GM18858 (cell line): ENCODE results near the gene TMEM208.

Experiments
- ATAC-seq: cut with Tn5 transposase; IDR thresholded peaks from one replicate; pipeline ENCODE4 v1.9.1; 2021; ENCODE audit not compliant: unreplicated experiment

The TMEM208 gene

GRCh38 chr16:67248401-67249177, 21.7 kb downstream of the TMEM208 start, which contains the start of gene SLC9A5:
TSS of gene SLC9A5 (plus strand) at chr16:67248979. CDS start at chr16:67249015, 36 bp downstream.
- no peak for ATAC-seq

DNA sequence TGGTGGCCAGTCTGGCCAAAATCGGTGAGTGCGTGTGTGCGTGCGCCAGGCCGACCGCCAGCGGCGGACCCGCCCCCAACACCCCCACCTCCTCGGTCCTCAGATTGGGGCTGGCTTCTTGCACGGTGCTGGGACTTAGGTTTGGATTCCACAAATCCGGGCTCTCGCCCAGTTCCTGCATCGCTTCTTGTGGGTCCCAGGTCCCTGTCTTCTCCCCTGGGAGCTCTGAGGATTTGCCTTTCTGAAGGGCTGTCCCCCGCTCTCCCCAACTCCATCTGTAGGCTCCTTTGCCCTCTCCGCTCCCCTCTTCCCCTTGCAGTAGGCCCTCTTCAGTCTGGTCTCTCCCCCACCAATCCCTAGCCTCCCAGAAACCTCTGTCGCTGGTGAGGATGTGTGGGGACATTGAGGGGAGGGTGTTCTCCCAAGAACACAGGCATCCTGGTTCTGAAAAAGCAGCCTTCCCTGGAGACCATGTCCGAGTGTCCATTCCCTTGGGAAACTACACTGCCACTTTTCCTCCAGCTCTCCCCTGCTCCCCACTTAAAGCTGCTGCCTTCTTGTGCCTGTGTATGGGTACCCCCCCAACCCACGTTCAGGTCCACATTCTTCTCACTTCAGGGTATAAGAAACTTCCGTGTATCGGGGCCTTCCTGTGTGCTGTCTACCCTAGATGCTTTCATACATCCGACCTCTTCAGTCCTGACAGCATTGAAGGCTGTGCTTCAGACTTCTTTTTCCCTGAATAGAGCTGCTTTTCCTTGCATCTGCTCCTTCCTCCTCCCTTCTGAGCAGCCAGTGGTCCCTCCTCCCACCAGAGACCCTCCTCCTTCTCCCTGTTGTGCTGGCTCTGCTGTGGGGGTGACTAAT, 22.5 kb downstream of the TMEM208 start:
- no peak for ATAC-seq

DNA sequence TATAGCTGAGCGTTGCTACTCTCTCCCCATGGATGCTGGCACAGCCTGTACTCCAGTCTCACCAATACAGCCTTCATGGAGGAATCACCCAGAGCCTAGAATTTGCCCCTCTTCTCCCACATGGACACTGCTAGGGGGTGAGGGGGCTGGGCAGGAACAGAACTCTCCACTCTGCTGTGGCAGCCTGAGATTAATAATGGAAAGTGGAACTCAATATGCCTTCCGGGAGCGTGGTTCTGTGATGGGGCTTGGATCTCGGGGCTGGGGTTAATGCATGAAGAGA, 23.1 kb downstream of the TMEM208 start:
- ATAC-seq = no peak

DNA sequence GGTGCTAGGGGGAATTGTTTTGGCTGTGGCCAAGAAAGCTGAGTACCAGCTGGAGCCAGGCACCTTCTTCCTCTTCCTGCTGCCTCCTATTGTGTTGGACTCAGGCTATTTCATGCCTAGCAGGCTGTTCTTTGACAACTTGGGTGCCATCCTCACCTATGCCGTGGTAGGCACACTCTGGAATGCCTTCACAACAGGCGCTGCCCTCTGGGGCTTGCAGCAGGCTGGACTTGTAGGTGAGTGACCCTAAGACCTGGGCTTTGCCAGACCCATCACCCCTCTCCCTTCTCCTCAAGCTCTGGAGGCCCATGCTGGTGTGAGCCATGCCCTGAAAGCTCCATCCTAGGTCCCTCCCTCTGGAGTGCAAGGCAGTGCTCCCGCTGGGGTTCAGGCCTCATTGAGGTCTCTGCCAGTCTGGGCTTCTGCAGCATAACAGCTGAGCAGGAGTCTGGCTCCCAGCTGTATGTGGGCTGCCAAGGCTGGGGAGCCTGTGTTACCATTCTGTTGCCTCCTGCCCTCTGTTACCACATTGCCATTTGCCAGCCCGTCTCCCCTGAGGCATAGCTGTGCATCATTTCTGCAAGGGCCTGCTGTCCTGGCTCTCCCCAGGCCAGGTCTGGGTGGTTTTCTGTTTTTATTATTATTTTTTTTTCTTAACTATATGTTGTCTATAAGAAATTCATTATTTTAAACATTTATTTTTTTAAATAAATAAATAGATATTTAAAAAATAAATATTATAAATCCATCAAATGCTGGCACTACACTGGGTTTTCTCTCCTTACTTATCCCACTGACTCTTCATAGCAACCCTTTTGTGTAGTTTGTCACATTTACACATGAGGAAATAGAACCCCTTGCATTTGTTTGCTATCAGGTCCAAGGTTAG, 25.9 kb downstream of the TMEM208 start:
- ATAC-seq = no peak

GRCh38 chr16:67254801-67255552, 28.0 kb downstream of the TMEM208 start:
- no peak for ATAC-seq

DNA sequence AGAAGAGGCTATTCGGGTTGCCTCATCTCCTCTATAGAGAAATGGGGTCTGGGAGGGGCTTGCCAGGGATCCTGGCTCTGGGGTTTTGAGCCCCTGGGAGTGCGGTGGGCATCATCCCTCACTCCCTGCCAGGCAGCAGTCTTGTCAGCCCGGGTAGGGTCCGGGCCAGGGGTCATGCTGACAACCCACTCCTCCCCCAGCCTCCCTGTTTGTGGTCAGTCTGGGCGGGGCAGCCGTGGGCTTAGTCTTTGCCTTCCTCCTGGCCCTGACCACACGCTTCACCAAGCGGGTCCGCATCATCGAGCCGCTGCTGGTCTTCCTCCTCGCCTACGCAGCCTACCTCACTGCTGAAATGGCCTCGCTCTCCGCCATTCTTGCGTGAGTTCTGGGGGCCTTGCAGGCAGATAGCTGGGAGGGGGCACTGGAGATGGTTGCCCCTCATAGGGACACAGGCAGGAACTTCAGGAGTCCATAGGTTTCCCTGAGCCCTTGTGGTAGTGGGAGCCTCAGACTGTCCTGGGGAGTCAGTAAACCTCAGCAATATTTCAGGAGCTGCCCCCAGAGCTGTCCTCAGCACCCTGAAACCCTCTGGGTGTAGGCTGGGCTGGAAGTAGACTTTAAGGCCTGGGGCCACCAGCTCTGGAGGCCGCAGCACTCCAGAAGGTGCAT, 28.8 kb downstream of the TMEM208 start:
- no peak for ATAC-seq

- no peak for ATAC-seq
Measured at GRCh38 chr16:67256701-67257230, 29.8 kb downstream of the TMEM208 start.

DNA sequence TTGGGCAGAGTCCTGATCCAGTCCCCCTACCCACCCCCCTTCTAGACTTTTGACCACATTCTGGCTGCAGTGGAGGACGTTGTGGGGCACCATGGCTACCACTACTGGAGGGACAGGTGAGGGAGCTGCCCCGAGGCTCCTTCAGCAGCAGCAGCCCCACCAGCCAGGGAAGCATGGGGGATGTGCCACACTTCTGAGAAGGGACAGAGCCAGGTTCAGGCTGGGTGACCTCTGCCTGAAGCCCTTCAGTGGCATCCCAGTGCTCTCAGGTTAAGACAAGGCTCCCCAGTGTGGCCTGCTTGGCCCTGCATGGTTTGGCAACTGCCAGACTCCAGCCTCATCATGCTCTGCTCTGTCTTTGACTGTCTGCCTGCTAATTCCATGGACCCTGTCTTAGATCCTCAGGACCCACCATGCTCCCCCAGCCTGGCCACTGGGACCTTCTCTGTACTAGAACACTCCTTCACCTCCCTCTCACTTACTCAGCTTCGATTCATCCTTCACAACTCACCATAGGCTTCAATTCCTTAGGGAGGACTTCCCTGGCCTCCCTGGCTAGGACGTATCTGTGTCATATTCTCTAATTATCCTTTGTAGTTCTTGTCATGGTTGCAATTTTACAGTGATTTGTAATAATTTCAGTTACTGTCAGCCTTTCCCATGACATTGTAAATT, 30.7 kb downstream of the TMEM208 start:
- no peak for ATAC-seq

DNA sequence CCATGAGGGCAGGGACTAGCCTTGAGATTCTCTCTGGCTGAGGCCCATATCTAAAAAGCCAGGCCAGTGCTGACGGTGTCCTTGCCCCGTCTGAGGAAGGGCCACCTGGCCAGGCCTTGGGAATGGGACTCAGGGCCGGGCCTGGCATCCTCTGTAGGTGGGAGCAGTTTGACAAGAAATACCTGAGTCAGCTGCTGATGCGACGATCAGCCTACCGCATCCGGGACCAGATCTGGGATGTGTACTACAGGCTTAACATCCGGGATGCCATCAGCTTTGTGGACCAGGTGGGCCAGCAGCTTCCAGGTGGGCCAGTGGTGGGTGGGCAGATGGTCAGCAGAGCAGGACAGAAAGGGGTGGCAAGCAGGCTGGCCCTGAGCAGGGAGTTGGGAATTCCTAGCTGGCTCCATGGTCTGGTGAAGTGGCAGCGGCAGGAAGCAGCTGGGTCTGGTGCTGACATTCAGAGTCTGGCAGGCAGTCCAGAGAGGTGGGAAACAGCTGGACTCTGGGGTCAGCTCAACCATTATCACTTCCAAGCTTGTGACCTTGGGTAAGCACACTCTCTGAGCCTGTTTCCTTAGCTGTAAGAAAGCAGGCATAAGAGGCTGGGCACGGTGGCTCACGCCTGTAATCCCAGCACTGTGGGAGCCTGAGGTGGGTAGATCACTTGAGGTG, 31.4 kb downstream of the TMEM208 start:
- no peak for ATAC-seq

DNA sequence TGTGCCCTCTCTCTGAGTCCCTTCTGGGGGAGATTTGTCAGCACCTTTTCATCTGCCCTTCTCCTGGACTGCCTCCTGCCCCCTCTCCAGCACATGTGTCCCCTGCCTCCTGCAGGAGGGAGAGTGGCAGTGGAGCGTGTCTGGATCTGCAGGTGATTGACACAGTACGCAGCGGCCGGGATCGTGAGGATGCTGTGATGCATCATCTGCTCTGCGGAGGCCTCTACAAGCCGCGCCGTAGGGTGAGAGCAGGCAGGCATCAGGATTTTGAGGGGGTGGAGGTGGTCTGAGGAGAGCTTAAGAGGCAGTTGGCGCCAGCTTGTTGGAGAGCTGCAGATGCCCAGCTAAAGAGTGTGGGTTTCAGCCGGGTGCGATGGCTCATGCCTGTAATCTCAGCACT, 32.8 kb downstream of the TMEM208 start:
- no peak for ATAC-seq

DNA sequence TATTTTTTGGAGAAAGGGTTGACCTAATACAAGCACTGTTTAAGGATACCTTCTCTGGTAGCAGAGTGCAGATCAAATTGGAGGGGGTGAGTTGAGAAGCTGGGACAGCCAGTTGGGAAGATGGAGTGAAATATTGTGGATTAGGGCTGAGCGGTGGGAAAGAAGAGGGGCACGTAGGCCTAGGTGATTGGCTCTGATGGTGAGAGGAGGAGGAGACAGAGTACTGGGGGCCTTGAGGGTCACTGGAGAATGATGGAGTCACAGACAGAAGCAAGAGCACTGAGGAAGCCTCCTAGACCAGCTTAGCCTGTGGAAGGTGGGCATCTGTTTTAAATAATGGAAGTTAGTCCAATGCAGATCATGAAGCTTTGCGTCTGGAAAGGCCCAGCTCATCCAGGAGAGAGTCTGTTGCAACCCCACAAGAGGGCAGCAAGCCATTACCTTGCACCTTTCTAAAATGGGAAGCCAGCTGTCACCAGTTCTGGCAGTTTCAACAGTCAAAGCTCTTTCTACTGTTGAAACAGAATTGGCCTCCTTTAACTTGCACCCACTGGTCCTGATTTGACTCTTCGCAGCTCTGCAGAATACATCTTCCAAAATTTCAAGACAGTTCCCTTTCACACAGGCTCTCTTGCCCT, 33.6 kb downstream of the TMEM208 start:
- ATAC-seq = no peak

DNA sequence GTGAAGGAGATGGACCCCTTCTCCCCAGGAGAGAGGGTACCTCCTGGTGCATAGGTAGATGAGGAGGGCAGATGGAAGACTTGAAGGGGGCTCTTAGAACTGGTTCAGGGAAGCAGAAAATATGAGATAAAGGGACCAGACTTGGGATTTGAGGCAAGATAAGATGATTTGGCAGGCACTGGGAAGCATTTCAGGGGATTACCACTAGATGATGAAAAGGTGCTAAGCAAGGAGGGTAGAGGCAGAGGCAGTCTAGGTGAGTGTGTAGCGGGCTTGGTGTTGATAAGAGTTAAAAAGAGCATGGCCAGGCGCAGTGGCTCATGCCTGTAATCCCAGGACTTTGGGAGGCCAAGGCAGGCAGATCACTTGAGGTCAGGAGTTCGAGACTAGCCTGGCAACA, 36.3 kb downstream of the TMEM208 start:
- no peak for ATAC-seq

- ATAC-seq = no peak
Measured at GRCh38 chr16:67264277-67264676, 37.3 kb downstream of the TMEM208 start.

DNA sequence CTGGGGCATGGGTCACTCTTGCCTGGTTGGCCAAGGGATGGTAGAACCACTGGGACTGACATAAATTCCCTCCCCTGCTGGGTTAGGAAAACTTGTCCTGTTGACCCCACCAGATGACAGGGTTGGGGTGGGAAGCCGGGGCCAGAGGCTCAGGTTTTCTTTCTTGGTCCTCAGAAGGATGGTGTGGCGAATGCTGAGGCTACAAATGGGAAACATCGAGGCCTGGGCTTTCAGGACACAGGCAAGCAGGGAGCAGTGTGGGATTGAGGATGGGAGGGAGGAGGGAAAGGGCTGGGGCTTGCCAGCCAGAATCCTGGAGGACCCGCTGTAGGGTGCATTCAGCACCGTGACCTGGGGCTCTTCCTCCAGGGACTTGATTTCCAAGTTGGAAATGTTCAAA, 37.9 kb downstream of the TMEM208 start:
- no peak for ATAC-seq

- ATAC-seq = no peak
Measured at GRCh38 chr16:67265834-67266233, 38.9 kb downstream of the TMEM208 start.

DNA sequence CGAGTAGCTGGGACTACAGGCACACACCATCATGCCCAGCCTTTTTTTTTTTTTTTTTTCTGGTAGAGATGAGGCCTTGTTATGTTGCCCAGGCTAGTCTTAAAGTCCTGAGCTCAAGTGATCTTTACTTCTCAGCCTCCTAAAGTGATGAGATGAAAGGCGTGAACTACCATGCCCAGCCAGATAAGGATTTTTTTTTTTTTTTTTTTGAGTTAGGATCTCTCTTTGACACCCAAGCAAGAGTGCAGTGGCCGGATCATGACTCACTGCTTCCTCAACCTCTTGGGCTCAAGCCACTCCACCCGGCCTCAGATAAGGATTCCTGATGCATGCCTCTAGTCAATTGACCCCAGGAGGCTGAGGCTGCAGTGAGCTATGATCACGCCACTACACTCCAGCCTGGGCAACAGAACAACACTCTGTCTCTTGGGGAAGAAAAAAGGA, 41.2 kb downstream of the TMEM208 start:
- ATAC-seq = no peak

DNA sequence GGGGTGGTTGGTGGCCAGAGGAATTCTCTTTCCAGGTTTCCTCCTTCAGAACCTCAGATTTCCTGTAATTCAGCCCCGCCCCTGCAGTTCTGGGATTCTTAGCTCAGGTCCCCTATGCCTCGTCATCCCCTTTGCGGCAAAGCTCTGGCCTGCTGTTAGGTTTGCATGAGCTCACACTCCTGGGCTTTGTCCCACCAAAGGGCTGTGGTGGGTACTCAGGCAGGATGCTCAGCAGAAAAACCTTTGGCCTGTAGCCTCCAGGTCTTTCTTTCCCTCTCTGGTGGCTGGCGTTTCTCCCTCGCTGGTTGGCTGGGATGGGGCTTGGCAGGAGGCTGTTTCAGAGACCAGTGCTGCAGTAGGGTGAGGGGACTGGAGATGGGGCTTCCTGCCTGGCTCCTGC, 42.8 kb downstream of the TMEM208 start:
- no peak for ATAC-seq

- ATAC-seq = no peak
Measured at GRCh38 chr16:67270931-67271338, 44.0 kb downstream of the TMEM208 start.
